SIG-M5 treated with dmso at 0.1 percent for 504 hours (cell line): ENCODE data around the gene SEPTIN12.
A peak's percentile ranks its signal among the peaks of the same experiment; 100 is the strongest.
"Not testable (repeated sequence)": the region's sequence is repeated elsewhere in the genome, so short reads cannot be mapped to it uniquely, and the experiment has no call there.

ENCODE experiments used
- DNase-seq: peaks from one replicate; lab custom pipeline; 2025; ENCODE audit not compliant: unreplicated experiment; lab: John Stamatoyannopoulos, UW

SEPTIN12 gene

DNA sequence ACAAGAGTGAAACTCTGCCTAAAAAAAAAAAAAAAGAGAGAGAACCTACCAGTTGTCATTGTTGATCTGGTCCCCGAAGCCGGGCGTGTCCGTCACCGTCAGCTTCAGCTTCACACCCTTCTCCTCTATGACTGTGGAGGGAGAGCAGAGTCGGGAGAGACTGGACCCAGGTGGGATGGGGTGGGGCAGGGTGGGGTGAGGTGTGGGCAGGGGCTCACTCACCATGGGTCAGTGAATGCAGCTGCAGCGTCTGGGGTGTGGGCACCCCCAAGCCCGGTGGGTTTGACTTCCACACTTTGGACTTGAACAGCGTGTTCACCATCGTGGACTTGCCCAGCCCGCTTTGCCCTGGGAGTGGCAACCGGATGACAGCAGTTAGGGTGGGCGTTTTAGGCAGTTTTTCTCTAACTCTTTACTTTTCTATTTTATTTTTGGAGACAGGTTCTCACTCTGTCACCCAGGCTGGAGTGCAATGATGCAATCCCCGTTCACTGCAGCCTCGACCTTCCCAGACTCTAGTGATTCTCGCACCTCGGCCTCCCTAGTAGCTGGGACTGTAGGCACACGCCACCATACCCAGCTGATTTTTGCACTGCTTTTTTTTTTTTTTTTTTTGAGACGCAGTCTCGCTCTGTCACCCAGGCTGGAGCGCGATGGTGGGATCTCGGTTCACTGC lies 2.2 kb downstream of the SEPTIN12 start:
- no peak for DNase-seq

DNA sequence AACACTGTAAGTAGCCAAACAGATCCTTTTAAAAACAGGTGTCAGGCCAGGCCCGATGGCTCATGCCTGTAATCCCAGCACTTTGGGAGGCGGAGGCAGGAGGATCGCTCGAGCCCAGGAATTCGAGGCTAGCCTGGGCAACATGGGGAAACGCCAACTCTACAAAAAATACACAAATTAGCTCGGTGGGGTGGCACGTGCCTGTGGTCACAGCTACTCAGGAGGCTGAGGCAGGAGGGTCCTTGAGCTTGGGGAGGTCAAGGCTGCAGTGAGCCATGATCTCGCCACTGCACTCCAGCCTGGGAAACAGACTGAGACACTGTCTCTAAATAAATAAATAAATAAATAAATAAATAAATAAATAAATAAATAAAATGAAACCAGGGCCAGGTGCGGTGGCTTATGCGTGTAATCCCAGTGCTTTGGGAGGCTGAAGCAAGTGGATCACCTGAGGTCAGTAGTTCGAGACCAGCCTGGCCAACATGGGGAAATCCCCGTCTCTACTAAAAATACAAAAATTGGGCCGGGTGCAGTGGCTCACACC lies 3.6 kb downstream of the SEPTIN12 start:
- DNase-seq: not testable (repeated sequence)

DNA sequence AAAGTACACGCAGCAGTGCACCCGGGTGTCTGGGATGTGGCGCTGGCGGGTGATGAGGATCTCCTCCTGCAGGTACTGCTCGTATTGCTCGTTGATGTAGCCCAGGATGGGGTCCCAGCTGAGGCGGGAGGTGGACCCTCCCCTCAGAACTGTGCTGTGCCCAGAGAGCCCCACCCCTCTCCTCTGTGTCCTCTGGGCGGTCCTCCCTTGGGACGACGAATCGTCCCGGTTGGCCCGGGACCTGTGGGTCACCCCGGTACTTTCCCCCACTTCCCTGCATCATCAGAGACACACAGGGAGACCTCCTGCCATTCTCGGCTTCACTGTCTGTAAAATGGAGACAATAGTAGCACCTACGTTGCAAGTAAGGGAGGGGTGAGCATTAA lies 4.2 kb downstream of the SEPTIN12 start:
- DNase-seq: no peak

DNA sequence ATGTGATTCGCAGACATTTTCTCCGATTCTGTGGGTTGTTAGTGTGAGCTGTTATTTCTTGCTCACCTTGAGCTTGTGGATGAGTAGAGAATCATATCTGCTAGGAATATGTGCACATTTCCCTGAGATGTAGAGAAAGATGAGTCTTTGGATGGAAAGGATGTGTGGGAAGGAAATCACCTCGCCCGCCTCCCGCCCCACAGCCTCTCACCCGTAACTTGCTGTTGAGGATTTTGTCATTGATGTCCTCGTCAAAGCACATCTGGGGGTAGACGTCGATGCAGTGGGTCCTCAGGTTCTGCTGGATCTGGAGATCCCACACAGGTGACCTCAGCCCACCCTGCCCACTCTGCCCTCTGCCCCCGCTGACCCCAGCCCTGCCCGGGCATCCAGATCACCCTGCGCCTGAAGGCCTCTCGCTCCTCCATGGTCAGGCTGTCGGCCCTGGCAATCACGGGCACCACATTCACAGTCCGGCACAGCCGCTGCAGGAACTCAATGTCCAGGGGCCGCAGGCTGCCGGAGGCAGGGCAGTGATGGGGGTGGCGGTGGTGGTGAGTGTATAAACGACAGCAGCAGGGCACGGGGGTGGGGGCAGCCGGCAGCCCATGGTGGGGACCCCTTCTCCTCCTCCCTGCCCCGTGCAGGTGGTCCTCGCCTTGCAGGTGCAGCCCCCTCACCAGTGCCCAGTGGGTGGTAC lies 4.7 kb downstream of the SEPTIN12 start:
- no peak for DNase-seq

DNA sequence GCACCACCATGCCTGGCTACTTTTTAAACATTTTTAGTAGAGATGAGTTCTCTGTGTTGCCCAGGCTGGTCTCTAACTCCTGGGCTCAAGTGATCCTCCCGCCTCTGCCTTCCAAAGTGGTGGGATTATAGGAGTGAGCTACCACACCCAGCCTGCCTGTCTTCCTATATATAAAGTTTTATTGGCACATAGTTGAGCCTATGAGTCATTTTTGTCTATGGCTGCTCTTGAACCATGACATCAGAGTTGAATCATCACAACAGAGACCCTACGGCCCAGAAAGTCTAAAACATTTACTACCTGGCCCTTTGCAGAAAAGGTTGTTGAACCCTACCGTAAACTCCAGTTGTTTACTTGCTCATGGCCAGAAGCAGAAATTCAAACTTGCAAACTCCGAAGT lies 7.9 kb downstream of the SEPTIN12 start:
- no peak for DNase-seq

DNA sequence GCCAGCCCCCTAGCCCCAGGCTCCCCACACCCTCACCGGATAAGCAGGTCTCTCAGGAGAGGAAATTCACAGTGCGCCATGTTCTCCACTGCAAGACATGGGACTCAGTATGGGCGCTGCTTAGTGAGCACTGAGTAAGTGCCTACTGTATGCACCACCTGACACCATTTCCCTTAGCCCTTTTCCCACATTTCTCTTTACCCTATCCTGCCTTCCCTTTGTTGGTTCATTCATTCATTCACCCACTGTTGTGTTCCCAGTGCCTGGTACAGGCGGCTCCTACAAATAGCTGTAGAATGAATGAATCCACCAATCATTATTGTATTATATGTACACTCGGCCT lies 10.1 kb downstream of the SEPTIN12 start:
- DNase-seq: no peak

DNA sequence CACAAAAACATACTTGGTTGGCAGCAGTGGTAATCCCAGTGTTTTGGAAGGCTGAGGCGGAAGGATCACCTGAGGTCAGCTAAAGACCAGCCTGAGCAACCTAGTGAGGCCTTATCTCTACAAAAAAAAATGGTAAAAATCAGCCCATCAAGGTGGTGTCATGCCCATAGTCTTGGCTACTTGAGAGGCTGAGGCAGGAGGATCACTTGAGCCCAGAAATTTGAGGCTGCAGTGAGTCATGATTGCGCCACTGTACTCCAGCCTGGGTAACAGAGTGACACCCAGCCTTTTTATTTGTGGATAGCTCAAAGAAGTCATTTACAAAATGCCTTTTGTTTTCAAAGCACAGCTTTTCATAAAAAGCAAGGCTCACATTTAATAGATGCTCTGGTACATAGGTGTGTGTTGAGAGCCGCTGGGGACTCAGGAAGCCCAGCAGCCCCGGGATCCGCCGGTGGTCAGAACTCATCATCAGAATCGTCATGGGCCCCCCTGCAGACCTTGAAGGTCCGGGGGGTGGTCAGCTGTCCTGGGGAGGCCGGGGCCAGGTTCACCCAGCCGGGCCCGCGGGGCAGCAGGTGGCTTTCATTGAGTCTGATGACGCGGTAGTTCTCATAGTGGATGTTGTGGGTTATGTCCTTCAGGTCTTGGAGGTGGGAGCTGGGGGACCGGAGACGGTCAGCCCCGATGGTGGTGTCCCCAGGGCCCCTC lies 10.7 kb downstream of the SEPTIN12 start:
- DNase-seq: no peak

DNA sequence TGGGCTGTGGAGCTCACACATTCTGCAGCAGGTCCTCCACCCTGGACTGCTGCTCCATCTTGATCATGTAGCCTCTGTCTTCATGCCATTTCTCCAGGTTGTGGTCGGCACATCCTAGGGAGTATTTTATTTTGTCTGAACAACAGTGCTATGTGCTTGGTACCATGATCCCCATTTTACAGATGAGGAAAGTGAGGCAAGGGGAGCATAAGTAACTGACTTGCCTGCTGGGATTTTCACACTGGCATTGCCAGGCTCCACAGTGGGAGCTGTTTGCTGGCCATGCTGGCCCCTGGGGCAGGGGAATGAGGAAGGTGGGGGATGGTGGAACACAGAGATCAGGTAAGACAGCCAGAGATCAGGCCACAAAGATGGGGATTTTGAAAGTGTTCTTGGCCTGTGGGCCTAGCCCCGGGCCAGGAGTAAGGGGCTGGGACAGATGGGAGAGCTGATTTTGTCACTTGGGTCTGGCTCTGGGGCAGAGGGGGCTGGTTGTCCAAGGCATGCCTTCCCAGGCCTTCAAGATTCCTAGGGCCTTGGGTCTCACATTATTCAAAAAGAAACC lies 11.9 kb downstream of the SEPTIN12 start:
- DNase-seq: no peak

DNA sequence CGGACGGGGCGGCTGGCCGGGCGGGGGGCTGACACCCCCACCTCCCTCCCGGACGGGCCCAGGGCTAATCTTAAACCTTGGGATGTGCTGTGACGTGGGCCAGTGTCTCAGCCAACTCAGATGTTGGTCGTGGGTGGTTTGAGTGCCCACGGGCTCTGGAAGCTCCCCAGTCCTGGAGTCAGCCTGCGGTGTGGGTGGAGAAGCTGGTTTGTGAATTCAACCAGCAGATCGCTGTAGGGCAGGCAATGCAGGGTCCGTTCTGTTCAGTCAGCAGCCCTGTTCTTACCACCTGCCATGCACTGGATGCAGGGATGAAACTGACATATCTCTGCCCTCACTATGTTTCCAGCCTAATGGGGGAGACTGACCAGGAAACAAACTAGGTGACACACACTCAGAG lies 13.1 kb downstream of the SEPTIN12 start:
- DNase-seq: no peak

DNA sequence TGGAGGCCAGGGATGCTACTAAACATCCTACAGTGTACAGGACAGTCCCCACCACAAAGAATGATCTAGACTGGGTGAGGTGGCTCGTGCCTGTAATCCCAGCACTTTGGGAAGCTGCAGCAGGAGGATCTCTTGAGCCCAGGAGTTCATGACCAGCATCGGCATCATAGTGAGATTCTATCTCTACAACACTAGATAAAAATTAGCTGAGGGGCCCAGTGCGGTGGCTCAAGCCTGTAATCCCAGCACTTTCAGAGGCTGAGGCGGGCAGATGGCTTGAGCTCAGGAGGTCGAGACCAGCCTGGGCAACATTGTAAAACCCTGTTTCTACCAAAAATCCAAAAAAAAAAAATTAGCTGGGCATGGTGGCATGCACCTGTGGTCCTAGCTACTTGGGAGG lies 15.8 kb downstream of the SEPTIN12 start:
- no peak for DNase-seq

DNA sequence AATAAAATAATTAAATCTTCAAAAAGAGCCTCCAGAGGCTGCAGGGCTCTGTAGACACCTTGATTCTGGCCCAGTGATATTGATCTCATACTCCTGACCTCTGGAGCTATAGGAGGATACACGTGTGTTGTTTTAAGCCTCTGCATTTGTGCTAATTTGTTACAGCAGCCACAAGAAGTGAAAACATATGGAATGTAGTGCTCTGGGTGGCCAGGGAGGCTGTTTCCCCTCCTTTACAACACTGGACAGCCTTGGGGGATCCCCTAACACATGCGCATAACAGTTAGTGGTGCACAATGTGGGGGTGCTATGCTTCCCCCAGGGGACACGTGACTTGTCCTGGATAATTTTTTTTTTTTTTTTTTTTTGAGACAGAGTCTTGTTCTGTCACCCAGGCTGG lies 16.5 kb downstream of the SEPTIN12 start:
- DNase-seq: no peak

DNA sequence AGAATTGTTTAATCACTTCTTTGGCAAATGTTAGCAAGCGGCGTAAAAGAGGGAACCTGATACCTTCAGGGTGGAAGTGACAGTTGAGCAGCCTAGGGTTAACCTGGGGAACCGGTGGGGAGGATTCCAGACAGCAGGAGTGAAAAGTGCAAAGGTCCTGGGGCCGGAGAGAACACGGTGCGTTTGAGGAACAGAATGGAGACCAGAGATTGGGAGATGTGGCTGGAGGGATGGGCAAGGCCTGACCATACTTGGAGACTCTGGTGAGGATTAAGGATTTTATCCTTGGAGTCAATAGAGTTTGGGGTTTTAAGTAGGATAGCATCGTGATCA lies 18.9 kb downstream of the SEPTIN12 start:
- DNase-seq: no peak

DNA sequence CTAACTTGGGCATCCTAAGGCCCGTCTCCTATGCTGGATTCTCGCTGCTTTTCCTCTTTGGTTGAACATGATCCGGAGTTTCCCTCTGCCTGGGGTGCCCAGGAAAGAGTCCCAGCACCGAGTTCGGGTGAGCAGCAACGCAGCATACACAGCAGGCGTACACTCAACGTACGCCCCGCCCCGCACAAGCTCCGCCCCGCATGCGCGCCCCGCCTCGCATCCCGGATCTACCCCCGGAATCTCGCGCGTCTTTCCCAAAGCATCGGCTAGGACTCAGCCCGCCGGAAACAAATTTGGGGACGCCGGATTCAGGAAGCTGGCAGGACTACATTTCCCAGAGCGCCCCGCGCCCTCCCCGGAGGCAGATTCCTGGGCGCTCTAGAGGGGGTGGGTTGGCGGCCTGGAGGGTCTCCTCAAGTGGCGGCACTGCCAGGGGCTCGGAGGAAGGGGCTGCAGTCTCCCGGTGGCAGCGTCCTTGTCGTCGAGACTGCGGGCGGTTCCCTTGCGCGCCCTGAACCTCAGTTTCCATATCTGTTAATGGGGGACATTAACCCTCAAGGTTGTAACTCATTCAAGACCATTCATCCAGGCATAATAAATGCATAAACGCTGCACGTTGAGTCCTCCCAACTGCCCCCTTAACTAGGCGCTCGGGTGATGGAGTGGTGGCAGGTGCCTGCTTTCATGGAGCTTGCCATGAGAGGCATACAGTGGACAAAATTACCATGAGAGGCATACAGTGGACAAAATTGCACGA lies 19.4 kb downstream of the SEPTIN12 start:
- DNase-seq: peak; percentile 87

DNA sequence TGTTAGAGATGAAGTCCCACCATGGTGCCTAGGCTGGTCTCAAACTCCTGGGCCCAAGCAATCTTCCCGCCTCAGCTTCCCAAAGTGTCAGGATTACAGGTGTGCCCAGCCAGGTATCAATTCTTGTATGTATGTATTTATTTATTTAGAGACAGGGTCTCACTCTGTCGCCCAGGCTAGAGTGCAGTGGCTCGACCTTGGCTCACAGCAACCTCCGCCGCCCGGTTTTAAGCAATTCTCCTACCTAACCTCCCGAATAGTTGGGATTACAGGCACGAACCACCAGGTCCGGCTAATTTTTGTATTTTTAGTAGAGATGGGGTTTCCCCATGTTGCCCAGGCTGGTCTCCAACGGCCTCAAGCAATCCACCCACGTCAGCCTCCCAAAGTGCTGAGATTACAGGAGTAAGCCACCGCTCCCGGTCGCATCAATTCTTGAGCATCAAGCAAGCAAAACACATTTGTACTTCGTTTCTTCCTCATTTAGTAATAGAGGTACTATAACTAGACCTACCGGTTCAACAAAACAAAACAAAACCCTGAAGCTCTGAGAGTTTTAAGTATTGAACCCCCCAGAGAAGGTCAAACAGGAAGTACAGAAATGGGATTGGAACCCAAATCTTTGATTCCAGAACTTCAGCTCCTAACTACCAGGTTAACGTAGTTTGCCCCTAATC lies 20.1 kb downstream of the SEPTIN12 start:
- peak; percentile 58 for DNase-seq

DNA sequence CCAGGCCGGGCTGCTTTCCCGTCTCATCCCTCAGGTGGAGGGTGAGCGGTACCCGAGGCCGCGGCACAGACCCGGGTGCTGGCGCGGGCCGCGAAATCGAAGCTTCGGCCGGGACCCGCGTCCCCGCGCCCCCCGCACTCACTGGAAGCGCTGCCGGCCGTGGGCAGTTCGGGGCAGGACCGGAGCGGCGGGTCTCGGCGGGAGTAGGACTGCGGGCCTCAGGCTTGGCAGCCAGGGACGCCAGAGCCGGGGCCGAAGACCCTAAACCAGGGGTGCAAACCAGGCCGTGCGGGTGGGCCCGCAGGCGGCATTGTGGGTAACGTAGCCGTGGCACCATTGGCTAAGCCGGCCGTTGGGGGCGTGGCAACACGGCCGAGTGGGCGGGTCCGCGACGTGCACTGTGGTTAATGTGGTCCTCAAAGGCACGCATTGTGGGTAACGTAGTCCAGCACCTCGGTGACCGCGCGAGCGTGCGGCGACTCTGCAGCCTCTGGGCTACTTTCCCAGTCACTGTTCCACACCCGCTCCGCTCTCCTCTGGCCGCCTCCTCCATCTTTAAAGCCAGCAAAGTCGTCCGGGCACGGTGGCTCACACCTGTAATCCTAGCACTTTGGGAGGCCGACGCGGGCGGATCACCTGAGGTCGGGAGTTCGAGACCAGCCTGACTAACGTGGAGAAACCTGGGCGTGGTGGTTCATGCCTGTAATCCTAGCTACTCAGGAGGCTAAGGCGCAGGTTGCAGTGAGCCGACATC lies 21.1 kb downstream of the SEPTIN12 start, which contains the start of gene ZNF500:
Gene ZNF500, minus strand, starts transcription at position 288 of the 754 bp plus-strand sequence. CDS start 1,184 bp downstream, outside the sequence.
- DNase-seq: peak; percentile 84

DNA sequence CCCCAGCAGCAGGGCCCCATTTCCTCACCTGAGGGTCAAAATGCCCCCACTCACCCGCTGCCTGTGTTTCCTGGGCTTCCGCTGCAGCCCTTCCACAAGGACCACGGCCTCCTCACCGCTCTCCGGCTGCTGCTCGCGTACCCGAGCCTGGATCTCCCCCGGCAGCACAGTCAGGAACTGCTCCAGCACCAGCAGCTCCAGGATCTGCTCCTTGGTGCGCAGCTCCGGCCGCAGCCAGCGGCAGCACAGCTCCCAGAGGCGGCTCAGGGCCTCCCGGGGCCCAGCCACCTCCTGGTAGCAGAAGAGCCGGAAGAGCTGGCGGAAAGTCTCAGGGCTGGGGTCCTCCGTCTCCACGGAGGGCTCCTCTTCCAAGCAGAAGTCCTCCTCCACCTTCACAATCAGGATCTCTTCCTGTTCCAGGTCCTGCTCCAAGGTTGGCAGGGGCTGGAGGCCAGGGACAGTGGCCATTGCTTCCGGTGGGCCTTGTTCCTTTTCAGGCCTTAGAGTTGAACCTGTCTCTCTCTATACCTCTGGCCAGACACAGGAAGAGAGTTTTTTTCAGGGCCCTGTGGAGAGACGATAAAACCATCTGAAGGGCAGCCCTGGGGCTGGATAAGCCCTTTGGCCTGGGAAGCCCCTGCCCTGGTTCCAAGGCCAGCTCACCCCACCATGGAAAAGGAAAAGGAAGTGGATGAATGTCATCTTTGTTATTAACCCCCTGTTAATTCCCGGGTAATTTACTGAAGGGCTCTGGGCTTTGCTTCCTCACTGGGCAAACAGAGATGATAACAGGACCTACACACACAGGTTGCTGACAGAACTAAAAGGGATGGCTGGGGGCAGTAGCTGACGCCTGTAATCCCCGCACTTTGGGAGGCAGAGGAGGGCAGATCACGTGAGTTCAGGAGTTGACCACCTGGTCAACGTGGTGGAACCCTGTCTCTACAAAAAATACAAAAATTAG lies 22.4 kb downstream of the SEPTIN12 start:
- DNase-seq: no peak

DNA sequence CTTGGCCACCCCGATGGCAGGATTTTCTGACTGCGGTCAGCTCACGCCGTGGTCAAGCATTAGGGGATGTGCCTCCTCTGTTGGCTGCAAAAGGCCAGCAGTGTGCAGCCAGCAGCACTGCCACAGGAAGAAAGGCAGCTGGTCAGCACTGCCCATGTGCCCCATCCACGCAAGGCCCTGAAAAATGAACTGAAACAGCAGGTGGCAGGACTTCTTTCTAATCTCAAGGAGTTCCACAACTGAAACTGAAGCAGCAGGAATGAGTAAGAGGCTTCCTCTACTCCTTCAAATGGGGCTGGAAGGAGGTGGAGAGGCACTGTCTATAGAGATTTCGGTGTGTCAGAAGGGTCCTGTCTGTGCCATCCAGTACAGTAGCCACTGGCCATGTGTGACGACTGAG lies 24.4 kb downstream of the SEPTIN12 start:
- DNase-seq: no peak

DNA sequence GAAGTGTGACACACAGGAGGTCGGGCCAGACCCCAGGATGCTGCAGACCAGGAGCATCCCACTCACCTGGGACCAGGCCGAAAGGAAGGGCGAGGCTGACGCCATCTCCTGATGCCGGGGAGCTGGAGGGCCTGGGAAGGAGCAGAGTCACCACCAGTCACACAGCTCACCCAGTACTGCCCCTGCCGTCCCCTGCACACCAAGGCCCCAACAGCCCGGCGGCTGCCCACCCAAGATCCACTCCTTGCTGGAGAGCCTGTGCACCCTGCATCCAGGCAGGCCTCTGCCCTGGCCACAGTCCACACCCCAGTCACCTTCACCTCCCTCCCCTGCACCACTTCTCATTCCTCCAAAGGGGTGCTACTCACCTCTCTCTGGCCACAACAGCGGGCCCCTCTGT lies 25.9 kb downstream of the SEPTIN12 start:
- no peak for DNase-seq
